A549 treated with Mapracorat at 1 μM for 4 hours (cell line): ENCODE results near the gene ZNF268. TPM values are rescaled to one million over a fixed set of nuclear protein-coding genes. Genes with fewer than 3 reads are reported as not detected.

Source experiments
- total RNA-seq: library from RNA; stranded (reverse); fragments of 200-300 nt; extraction: Qiagen RNA extraction; gene quantifications from 5 replicates; pipeline ENCODE4 v1.2.3, GENCODE V29; 2022

Gene ZNF268
- total RNA-seq, result 9.0 to 13.0 TPM (median 12.3 TPM) in 5 replicates

DNA sequence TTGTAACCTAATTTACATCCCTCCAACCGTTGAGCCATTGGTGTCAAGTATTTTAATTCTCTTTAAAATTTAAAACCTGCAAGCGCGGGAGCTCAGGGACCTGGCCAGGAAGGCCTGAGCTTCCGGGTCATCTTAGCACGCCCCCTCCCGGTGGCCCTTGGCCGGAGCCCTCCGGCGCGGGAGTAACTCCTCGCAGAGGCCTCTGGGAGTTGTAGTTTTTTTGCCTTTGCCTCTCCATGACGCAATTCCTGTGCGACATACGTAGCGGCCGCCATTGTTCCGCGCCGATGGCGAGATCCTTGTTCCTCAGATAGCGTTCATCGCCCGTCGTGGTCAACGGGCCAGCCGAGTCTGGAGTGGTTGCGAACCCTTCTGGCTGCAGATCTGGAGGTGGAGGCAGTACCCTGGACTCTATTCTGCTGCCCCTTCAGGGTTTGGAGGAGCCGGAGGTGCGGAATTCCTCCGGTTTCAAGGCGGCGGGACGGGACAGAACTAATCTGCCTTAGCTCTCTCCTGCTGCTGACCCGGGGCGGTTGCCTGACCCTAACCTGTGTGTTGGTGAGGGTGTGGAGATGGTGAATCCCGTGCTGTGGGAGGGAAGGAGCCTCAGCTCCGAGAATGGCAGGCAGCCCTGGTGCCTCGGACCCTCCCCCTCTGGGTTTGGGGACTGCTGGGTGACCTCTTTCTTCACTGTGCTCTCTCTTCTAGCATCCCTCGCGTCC is at the start of gene ZNF268:
ZNF268 (plus strand) TSS at position 258 of the 722 bp plus-strand sequence. CDS start 503 bp downstream, outside the sequence.

DNA sequence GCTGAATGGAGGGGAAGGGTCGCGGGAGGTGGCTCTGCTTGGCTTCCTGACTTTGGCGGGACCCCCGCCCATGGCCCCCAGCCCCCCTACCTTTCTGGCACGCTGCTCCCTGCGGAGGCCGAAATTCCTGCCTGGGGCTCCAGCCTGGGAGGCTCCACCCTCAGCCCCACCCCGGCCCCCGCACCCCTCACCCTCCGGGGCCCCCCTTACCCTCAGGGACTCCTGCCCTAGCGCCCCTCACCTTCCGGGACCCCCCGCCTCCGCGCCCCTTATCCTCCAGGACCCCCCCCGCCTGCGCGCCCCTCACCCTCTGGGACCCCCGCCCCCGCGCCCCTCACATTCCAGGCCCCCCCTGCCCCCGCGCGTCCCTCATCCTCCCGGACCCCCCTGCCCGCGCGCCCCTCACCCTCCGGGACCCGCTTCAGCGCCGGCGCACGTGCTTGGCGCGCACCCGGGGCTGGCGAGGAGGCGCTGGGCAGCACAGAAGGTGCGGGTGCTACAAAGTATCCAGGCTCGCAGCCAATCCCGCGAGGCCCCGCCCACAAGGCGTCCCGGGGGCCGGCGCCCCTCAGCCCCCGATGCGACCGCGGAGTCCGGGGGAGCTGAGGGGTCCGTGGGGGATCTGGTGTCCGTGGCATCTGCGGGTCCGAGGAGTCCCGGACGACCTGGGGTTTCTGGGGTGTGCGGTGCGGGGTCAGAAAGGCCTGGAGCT is 54.3 kb downstream of the ZNF268 start, which contains the start of gene ANHX:
ANHX (minus strand) TSS at position 477 of the 712 bp plus-strand sequence. CDS start 1,521 bp downstream, outside the sequence.

Other genes with a start within 250 kb of the ZNF268 start
- gene ZNF605, start 225.2 kb upstream of the ZNF268 start, total RNA-seq, result 2.5 to 4.3 TPM (median 3.3 TPM) in 5 replicates
- 7.0 to 9.0 TPM (median 7.7 TPM) in 5 replicates for gene ZNF26, start 195.1 kb upstream of the ZNF268 start, total RNA-seq
- 10.0 to 14.9 TPM (median 12.7 TPM) in 5 replicates for gene ZNF84, start 144.0 kb upstream of the ZNF268 start, total RNA-seq
- 8.5 to 10.0 TPM (median 9.3 TPM) in 5 replicates for gene ZNF140, start 100.6 kb upstream of the ZNF268 start, total RNA-seq
- gene ZNF891, start 51.2 kb upstream of the ZNF268 start, total RNA-seq, result 0.28 to 0.41 TPM (median 0.31 TPM) in 5 replicates
- gene ZNF10, start 50.9 kb upstream of the ZNF268 start, total RNA-seq, result 1.1 to 2.0 TPM (median 1.6 TPM) in 5 replicates
- not detected in 5 replicates for gene ANHX, start 54.4 kb downstream of the ZNF268 start, total RNA-seq